ENCODE results near the gene ACTRT2. TPM values are rescaled to one million over a fixed set of nuclear protein-coding genes. Genes with fewer than 3 reads are reported as not detected.
A peak's percentile ranks its signal among the peaks of the same experiment; 100 is the strongest.

The ACTRT2 gene
- total and polyA plus RNA-seq, 5 donors = not detected

GRCh38 chr1:3051270-3052268 lies 30.3 kb downstream of the ACTRT2 start:
- intact Hi-C loops (cut with DNase I) = no loop called here
- H3K4me3 ChIP-seq (ENCODE audit: low read length) = no peak overlapping the region
- no peaks in the 10 kb centered on the region for H3K27me3 ChIP-seq (ENCODE audit: control insufficient read depth, insufficient read depth)
- DNase-seq = no peak
- H3K9me3 ChIP-seq (ENCODE audit: control insufficient read depth, low read length) = no peaks in the 10 kb centered on the region
- no peak for ATAC-seq
- no peak overlapping the region for H3K27ac ChIP-seq (ENCODE audit: low read length)
- no peaks in the 10 kb centered on the region for H3K4me1 ChIP-seq (ENCODE audit: control insufficient read depth, insufficient read depth, low read length)
- WGBS = 85% methylated on average over 3 of the region's 3 CpGs

- H3K4me1 ChIP-seq (ENCODE audit: control insufficient read depth, insufficient read depth, low read length) = no peaks in the 10 kb centered on the region
- DNase-seq (peak in 1 of 3 donors; percentile 41), ATAC-seq (no peak)
- intact Hi-C loops (cut with DNase I) = no loop called here
- WGBS = 96% methylated on average over 5 of the region's 5 CpGs
- H3K4me3 ChIP-seq (ENCODE audit: low read length) = no peak overlapping the region
- no peaks in the 10 kb centered on the region for H3K9me3 ChIP-seq (ENCODE audit: control insufficient read depth, low read length)
- H3K27ac ChIP-seq (ENCODE audit: low read length) = no peak overlapping the region
- H3K27me3 ChIP-seq (ENCODE audit: control insufficient read depth, insufficient read depth) = no peaks in the 10 kb centered on the region
These were observed 31.2 kb downstream of the ACTRT2 start for GRCh38 chr1:3052501-3052900.

GRCh38 chr1:3053366-3053980 lies 32.2 kb downstream of the ACTRT2 start:
- ATAC-seq (no peak), DNase-seq (peak in 1 of 3 donors; percentile 6)
- no peaks in the 10 kb centered on the region for H3K4me1 ChIP-seq (ENCODE audit: control insufficient read depth, insufficient read depth, low read length)
- WGBS = 85% methylated on average over 9 of the region's 9 CpGs
- no peaks in the 10 kb centered on the region for H3K9me3 ChIP-seq (ENCODE audit: control insufficient read depth, low read length)
- intact Hi-C loops (cut with DNase I) = no loop called here
- no peaks in the 10 kb centered on the region for H3K27me3 ChIP-seq (ENCODE audit: control insufficient read depth, insufficient read depth)
- no peak overlapping the region for H3K27ac ChIP-seq (ENCODE audit: low read length)
- H3K4me3 ChIP-seq (ENCODE audit: low read length) = no peak overlapping the region

- no peaks in the 10 kb centered on the region for H3K4me1 ChIP-seq (ENCODE audit: control insufficient read depth, insufficient read depth, low read length)
- ATAC-seq = no peak
- no peak overlapping the region for H3K27ac ChIP-seq (ENCODE audit: low read length)
- H3K9me3 ChIP-seq (ENCODE audit: control insufficient read depth, low read length) = no peaks in the 10 kb centered on the region
- intact Hi-C loops (cut with DNase I) = no loop called here
- DNase-seq = peak in 1 of 3 donors; percentile 27
- H3K4me3 ChIP-seq (ENCODE audit: low read length) = no peak overlapping the region
- H3K27me3 ChIP-seq (ENCODE audit: control insufficient read depth, insufficient read depth) = no peaks in the 10 kb centered on the region
- WGBS = 84% methylated on average over 6 of the region's 6 CpGs
These were observed 32.7 kb downstream of the ACTRT2 start for GRCh38 chr1:3053986-3054385.

GRCh38 chr1:3054474-3054873 lies 33.2 kb downstream of the ACTRT2 start:
- intact Hi-C loops (cut with DNase I) = no loop called here
- Histone ChIP-seq H3K27ac (ENCODE audit: low read length) (no peak overlapping the region), H3K4me1 (ENCODE audit: control insufficient read depth, insufficient read depth, low read length) (no peaks in the 10 kb centered on the region), H3K9me3 (ENCODE audit: control insufficient read depth, low read length) (no peaks in the 10 kb centered on the region), H3K27me3 (ENCODE audit: control insufficient read depth, insufficient read depth) (no peaks in the 10 kb centered on the region), H3K4me3 (ENCODE audit: low read length) (no peak overlapping the region)
- WGBS = 80% methylated on average over 12 of the region's 12 CpGs
- ATAC-seq (no peak), DNase-seq (peak in 1 of 3 donors; percentile 19)

GRCh38 chr1:3055051-3055450 lies 33.8 kb downstream of the ACTRT2 start:
- intact Hi-C loops (cut with DNase I) = no loop called here
- no peak overlapping the region for H3K27ac ChIP-seq (ENCODE audit: low read length)
- WGBS = 73% methylated on average over 9 of the region's 9 CpGs
- H3K4me3 ChIP-seq (ENCODE audit: low read length) = no peak overlapping the region
- DNase-seq = no peak
- H3K4me1 ChIP-seq (ENCODE audit: control insufficient read depth, insufficient read depth, low read length) = no peaks in the 10 kb centered on the region
- no peaks in the 10 kb centered on the region for H3K9me3 ChIP-seq (ENCODE audit: control insufficient read depth, low read length)
- ATAC-seq = no peak
- no peaks in the 10 kb centered on the region for H3K27me3 ChIP-seq (ENCODE audit: control insufficient read depth, insufficient read depth)

- H3K4me3 ChIP-seq (ENCODE audit: low read length) = no peak overlapping the region
- H3K27ac ChIP-seq (ENCODE audit: low read length) = no peak overlapping the region
- intact Hi-C loops (cut with DNase I) = no loop called here
- ATAC-seq (no peak), DNase-seq (no peak)
- WGBS = 88% methylated on average over 5 of the region's 5 CpGs
- no peaks in the 10 kb centered on the region for H3K9me3 ChIP-seq (ENCODE audit: control insufficient read depth, low read length)
- no peaks in the 10 kb centered on the region for H3K4me1 ChIP-seq (ENCODE audit: control insufficient read depth, insufficient read depth, low read length)
- H3K27me3 ChIP-seq (ENCODE audit: control insufficient read depth, insufficient read depth) = no peaks in the 10 kb centered on the region
These were observed 35.4 kb downstream of the ACTRT2 start for GRCh38 chr1:3056641-3057040.

- peak in 1 of 3 donors; percentile 13 for DNase-seq
- no peak for ATAC-seq
- Histone ChIP-seq H3K4me3 (ENCODE audit: low read length) (no peak overlapping the region), H3K27ac (ENCODE audit: low read length) (no peak overlapping the region), H3K4me1 (ENCODE audit: control insufficient read depth, insufficient read depth, low read length) (no peaks in the 10 kb centered on the region), H3K9me3 (ENCODE audit: control insufficient read depth, low read length) (no peaks in the 10 kb centered on the region), H3K27me3 (ENCODE audit: control insufficient read depth, insufficient read depth) (no peaks in the 10 kb centered on the region)
- intact Hi-C loops (cut with DNase I) = no loop called here
- 81% methylated on average over 10 of the region's 10 CpGs for WGBS
These were observed 37.2 kb downstream of the ACTRT2 start for GRCh38 chr1:3058263-3059030.

- H3K4me1 ChIP-seq (ENCODE audit: control insufficient read depth, insufficient read depth, low read length) = no peaks in the 10 kb centered on the region
- 70% methylated on average over 9 of the region's 9 CpGs for WGBS
- DNase-seq = no peak
- intact Hi-C loops (cut with DNase I) = loop anchor here in 1 of 4 donors (10.0 kb wide), 1 partner anchor 355 kb away; no protein-coding TSS in a partner anchor
- H3K9me3 ChIP-seq (ENCODE audit: control insufficient read depth, low read length) = no peaks in the 10 kb centered on the region
- no peaks in the 10 kb centered on the region for H3K27me3 ChIP-seq (ENCODE audit: control insufficient read depth, insufficient read depth)
- H3K4me3 ChIP-seq (ENCODE audit: low read length) = no peak overlapping the region
- no peak for ATAC-seq
- H3K27ac ChIP-seq (ENCODE audit: low read length) = no peak overlapping the region
These were observed 38.9 kb downstream of the ACTRT2 start for GRCh38 chr1:3060127-3060526.

GRCh38 chr1:3060601-3061551 lies 39.6 kb downstream of the ACTRT2 start:
- Histone ChIP-seq H3K27me3 (ENCODE audit: control insufficient read depth, insufficient read depth) (no peaks in the 10 kb centered on the region), H3K4me3 (ENCODE audit: low read length) (no peak overlapping the region)

More at GRCh38 chr1:3060601-3061551, 39.6 kb downstream of the ACTRT2 start:
- H3K9me3 ChIP-seq (ENCODE audit: control insufficient read depth, low read length) = no peaks in the 10 kb centered on the region
- intact Hi-C loops (cut with DNase I) = loop anchor here in 1 of 4 donors (10.0 kb wide), 1 partner anchor 354 kb away; no protein-coding TSS in a partner anchor
- 61% methylated on average over 15 of the region's 15 CpGs for WGBS
- DNase-seq (peak in 2 of 3 donors; percentile 8 to 37), ATAC-seq (no peak)
- H3K27ac ChIP-seq (ENCODE audit: low read length) = no peak overlapping the region
- no peaks in the 10 kb centered on the region for H3K4me1 ChIP-seq (ENCODE audit: control insufficient read depth, insufficient read depth, low read length)

Measured in right cardiac atrium (tissue), 5 donors.